ENCODE data around the gene PIK3R1. TPM values are rescaled to one million over a fixed set of nuclear protein-coding genes. Genes with fewer than 3 reads are reported as not detected.
A peak's percentile ranks its signal among the peaks of the same experiment; 100 is the strongest.
"Not testable (repeated sequence)": the region's sequence is repeated elsewhere in the genome, so short reads cannot be mapped to it uniquely, and the experiment has no call there.

Gene PIK3R1
- total and polyA plus RNA-seq, 10 donors, result 4.9 to 200 (median 108) TPM

DNA sequence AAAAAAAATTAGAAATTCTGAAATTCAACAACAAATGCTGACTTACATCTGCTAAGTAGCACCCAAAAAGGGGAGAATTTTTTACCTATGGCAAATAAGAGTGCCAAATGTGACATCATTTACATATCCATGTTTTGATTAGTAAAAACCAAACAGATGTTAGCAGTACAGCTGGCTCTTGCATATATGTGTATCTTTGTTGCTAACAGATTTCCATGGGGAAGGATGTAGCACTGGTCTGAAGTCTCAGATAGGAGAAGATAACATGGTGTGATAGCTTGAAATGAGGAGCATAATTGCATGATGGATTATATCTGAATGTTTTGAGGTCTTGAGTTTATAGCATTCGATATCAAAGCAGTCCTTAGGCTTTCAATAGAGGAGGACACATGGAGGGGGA lies 17.5 kb downstream of the PIK3R1 start:
- no peak for DNase-seq
- TF ChIP-seq POLR2AphosphoS5 (IDR thresholded peaks at IDR 0.05) (no peak), CTCF (IDR thresholded peaks at IDR 0.05 in 8 of 11, conservative IDR thresholded peaks at IDR 0.05 in 3 of 11) (no peak), POLR2A (IDR thresholded peaks at IDR 0.05) (no peak)
- peaks cover 14 to 100% (median 68%) of the 10 kb centered on the region in 6 donors for H3K4me1 ChIP-seq
- 41 to 70% (median 51%) methylated on average over 1 of the region's 1 CpG for WGBS, 5 donors
- no peaks in the 10 kb centered on the region for H3K27me3 ChIP-seq (replicated peaks in 1 of 7)
- peaks cover 0 to 45% (median 1%) of the 10 kb centered on the region in 6 donors for H3K36me3 ChIP-seq
- no peak overlapping the region for H3K27ac ChIP-seq
- H3K9me3 ChIP-seq, result no peaks in the 10 kb centered on the region
- H3K4me3 ChIP-seq, result no peak overlapping the region
- intact Hi-C loops (cut with DNase I; ENCODE audit: low total_unique reads), result no loop called here

DNA sequence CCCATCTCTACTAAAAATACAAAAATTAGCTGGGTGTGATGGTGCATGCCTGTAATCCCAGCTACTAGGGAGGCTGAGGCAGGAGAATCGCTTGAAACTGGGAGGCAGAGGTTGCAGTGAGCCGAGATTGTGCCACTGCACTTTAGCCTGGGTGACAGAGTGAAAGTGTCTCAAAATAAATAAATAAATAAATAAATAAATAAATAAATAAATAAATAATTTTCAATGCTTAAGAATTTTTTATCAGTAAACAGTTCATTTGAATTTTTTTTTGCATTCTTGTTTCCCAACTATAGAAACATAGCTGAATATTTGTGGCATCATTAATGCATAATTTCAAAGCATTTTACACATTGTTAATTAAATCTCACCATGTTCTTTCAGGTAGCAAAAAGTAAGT lies 19.7 kb downstream of the PIK3R1 start:
- H3K4me3 ChIP-seq; H3K9me3 ChIP-seq; intact Hi-C loops (cut with DNase I; ENCODE audit: low total_unique reads); DNase-seq; H3K27ac ChIP-seq; H3K27me3 ChIP-seq (replicated peaks in 1 of 7): not testable (repeated sequence)
- Histone ChIP-seq H3K4me1 (peaks cover 23 to 100% (median 69%) of the 10 kb centered on the region in 6 donors), H3K36me3 (peaks cover 0 to 24% (median 0%) of the 10 kb centered on the region in 6 donors)
- 94 to 99% (median 98%) methylated on average over 2 of the region's 2 CpGs for WGBS, 5 donors

- no peak for DNase-seq
- 72 to 90% (median 79%) methylated on average over 2 of the region's 2 CpGs for WGBS, 5 donors
- Histone ChIP-seq H3K36me3 (peaks cover 0 to 8% (median 0%) of the 10 kb centered on the region in 6 donors), H3K9me3 (no peaks in the 10 kb centered on the region), H3K27me3 (replicated peaks in 1 of 7) (no peaks in the 10 kb centered on the region), H3K4me3 (no peak overlapping the region), H3K4me1 (peaks cover 28 to 100% (median 69%) of the 10 kb centered on the region in 6 donors), H3K27ac (peak overlapping the region in 4 of 8 donors; percentile 2 to 82 (median 79))
- TF ChIP-seq POLR2AphosphoS5 (IDR thresholded peaks at IDR 0.05), result no peak
- TF ChIP-seq CTCF (IDR thresholded peaks at IDR 0.05 in 8 of 11, conservative IDR thresholded peaks at IDR 0.05 in 3 of 11), result no peak
- intact Hi-C loops (cut with DNase I; ENCODE audit: low total_unique reads), result no loop called here
These were observed 22.2 kb downstream of the PIK3R1 start for GRCh38 chr5:68237715-68238114.

DNA sequence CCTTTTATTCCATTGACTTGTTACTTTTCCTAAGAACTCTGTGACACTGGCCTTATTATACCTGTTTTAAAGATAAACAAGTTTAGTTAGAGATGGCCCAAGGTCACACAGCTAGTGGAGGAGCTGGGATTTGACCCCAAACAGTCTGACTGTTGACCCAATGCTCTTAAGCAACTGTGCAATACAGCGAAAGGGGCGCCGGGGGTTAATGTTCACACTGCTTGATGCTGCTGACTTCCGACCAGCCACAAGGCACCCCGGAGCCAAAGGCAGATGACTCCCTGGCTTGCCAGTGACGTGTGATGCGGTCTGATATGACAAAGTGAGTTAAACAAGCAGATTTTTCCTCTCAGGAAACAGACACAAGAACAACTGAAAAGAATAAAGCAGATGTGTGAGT lies 23.9 kb downstream of the PIK3R1 start:
- peaks cover 0 to 6% (median 0%) of the 10 kb centered on the region in 6 donors for H3K36me3 ChIP-seq
- TF ChIP-seq POLR2A (IDR thresholded peaks at IDR 0.05) (no peak), CTCF (IDR thresholded peaks at IDR 0.05 in 8 of 11, conservative IDR thresholded peaks at IDR 0.05 in 3 of 11) (peak in 4 of 11 experiments; percentile 8 to 19 (median 14)), POLR2AphosphoS5 (IDR thresholded peaks at IDR 0.05) (peak in 2 of 3 donors; percentile 71 to 85)
- intact Hi-C loops (cut with DNase I; ENCODE audit: low total_unique reads), result no loop called here
- no peaks in the 10 kb centered on the region for H3K9me3 ChIP-seq
- peak overlapping the region in 1 of 8 donors; percentile 29 for H3K4me3 ChIP-seq
- H3K27me3 ChIP-seq (replicated peaks in 1 of 7), result no peaks in the 10 kb centered on the region
- WGBS, 5 donors, result 1 to 11% (median 4%) methylated on average over 7 of the region's 7 CpGs
- DNase-seq, result peak; percentile 92
- peaks cover 34 to 100% (median 75%) of the 10 kb centered on the region in 6 donors for H3K4me1 ChIP-seq
- peak overlapping the region; percentile 44 to 82 (median 72) for H3K27ac ChIP-seq

DNA sequence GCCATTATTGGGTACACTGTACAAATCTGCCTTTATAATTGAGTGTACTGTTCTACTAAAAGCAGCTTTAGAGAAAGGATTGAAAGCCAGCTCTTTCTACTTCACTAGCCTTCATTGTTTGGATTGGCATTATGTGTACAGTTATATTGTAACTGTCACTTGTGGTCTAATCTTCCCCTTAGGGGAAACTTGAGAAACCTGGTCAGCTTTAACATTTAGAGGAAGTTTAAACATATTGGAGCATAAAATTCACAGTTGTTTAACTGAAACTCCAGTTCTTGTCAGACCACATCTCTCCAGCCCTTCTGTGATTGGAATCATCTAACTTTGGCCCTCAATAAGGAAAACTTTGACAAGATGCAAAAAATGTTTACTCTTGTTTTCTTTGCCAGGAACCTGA lies 24.6 kb downstream of the PIK3R1 start:
- H3K4me1 ChIP-seq, result peaks cover 34 to 100% (median 79%) of the 10 kb centered on the region in 6 donors

More for the DNA sequence above, 24.6 kb downstream of the PIK3R1 start:
- Histone ChIP-seq H3K9me3 (no peaks in the 10 kb centered on the region), H3K27me3 (replicated peaks in 1 of 7) (no peaks in the 10 kb centered on the region), H3K4me3 (peak overlapping the region in 1 of 8 donors; percentile 29), H3K27ac (peak overlapping the region; percentile 44 to 82 (median 72)), H3K36me3 (no peaks in the 10 kb centered on the region)
- intact Hi-C loops (cut with DNase I; ENCODE audit: low total_unique reads), result no loop called here
- DNase-seq, result no peak
- no peak for TF ChIP-seq CTCF (IDR thresholded peaks at IDR 0.05 in 8 of 11, conservative IDR thresholded peaks at IDR 0.05 in 3 of 11)
